Activated B cell treated with CpG ODN at 0.5 μM for 24 hours (primary cell): ENCODE data around the gene RCN1. TPM values are rescaled to one million over a fixed set of nuclear protein-coding genes. Genes with fewer than 3 reads are reported as not detected.

Experiments used
- ATAC-seq: fragments of 200-7000 bp; cut with Tn5 transposase; one replicate; pipeline ENCODE4 v1.10.0; 2021; ENCODE audit warnings: low read depth, mild to moderate bottlenecking, moderate library complexity
- CTCF ChIA-PET: fragments of 350-600 bp; sonication (Branson Sonifier 250); formaldehyde crosslinking; loops from one replicate; lab custom pipeline; 2021; ENCODE audit warnings: antibody characterized with exemption; lab: Charles Lee
- POLR2A ChIA-PET: fragments of 350-600 bp; sonication (Branson Sonifier 250); formaldehyde crosslinking; loops from one replicate; lab custom pipeline; 2021; ENCODE audit warnings: antibody characterized with exemption; lab: Charles Lee
- DNase-seq: peaks from one replicate; pipeline ENCODE4 v3.0.0; 2022
- H3K27ac Mint-ChIP-seq: one replicate; pipeline ENCODE4 v1.8.0; 2020; ENCODE audit warnings: mixed read lengths
- H3K27me3 Mint-ChIP-seq: one replicate; pipeline ENCODE4 v1.8.0; 2021; ENCODE audit warnings: mixed read lengths
- H3K36me3 Mint-ChIP-seq: one replicate; pipeline ENCODE4 v1.8.0; 2021; ENCODE audit warnings: low read depth, mixed read lengths
- H3K4me1 Mint-ChIP-seq: one replicate; pipeline ENCODE4 v1.8.0; 2021; ENCODE audit warnings: mixed read lengths
- H3K4me3 Mint-ChIP-seq: one replicate; pipeline ENCODE4 v1.8.0; 2020; ENCODE audit warnings: mild to moderate bottlenecking, mixed read lengths
- H3K9me3 Mint-ChIP-seq: one replicate; pipeline ENCODE4 v1.8.0; 2020; ENCODE audit warnings: mixed read lengths
- intact Hi-C: fragments of 100-400 bp; cut with micrococcal nuclease; formaldehyde crosslinking; loops from one replicate; pipeline ENCODE4 v1.15.1; 2024
- total RNA-seq: library from RNA; stranded (reverse); gene quantifications from 2 replicates; pipeline ENCODE4 v1.2.3, GENCODE V29; 2022
- TF ChIP-seq, protein P1 (sequence below): fragments of 200-600 bp; IDR thresholded peaks from one replicate; pipeline ENCODE4 v1.8.0; 2022; ENCODE audit warnings: antibody characterized with exemption, mild to moderate bottlenecking

RCN1 gene
- total RNA-seq, 1 donor from 2014 or later: 15.8 TPM

DNA sequence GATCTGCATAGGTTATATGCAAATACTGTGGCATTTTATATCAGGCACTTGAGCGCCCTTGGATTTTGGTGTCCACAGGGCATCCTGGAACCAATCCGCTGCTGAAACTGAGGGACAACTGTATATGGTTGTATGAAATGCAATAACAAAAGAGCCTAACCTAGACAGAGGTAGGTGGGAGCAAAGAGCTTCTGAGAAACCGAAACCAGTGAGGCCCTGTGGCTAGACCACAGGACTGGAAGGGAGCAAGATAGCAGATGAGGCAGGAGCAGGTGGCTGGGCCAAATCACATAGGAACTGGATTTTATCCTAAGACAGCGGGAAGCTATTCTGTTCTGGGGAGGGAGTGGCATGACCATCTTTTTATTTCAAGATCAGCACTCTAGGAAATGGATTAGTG is 30.1 kb downstream of the RCN1 start:
- Mint-ChIP-seq H3K9me3 (no peaks in the 10 kb centered on the region), H3K27me3 (peaks cover 29% of the 10 kb centered on the region), H3K27ac (no peak overlapping the region), H3K4me1 (no peaks in the 10 kb centered on the region), H3K36me3 (no peaks in the 10 kb centered on the region), H3K4me3 (no peak overlapping the region)
- ChIA-PET CTCF (no interaction called here), POLR2A (no interaction called here)
- intact Hi-C loops: no loop called here
- DNase-seq: no peak
- ATAC-seq: no peak
- TF ChIP-seq, protein P1, sequence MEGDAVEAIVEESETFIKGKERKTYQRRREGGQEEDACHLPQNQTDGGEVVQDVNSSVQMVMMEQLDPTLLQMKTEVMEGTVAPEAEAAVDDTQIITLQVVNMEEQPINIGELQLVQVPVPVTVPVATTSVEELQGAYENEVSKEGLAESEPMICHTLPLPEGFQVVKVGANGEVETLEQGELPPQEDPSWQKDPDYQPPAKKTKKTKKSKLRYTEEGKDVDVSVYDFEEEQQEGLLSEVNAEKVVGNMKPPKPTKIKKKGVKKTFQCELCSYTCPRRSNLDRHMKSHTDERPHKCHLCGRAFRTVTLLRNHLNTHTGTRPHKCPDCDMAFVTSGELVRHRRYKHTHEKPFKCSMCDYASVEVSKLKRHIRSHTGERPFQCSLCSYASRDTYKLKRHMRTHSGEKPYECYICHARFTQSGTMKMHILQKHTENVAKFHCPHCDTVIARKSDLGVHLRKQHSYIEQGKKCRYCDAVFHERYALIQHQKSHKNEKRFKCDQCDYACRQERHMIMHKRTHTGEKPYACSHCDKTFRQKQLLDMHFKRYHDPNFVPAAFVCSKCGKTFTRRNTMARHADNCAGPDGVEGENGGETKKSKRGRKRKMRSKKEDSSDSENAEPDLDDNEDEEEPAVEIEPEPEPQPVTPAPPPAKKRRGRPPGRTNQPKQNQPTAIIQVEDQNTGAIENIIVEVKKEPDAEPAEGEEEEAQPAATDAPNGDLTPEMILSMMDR: no peak

DNA sequence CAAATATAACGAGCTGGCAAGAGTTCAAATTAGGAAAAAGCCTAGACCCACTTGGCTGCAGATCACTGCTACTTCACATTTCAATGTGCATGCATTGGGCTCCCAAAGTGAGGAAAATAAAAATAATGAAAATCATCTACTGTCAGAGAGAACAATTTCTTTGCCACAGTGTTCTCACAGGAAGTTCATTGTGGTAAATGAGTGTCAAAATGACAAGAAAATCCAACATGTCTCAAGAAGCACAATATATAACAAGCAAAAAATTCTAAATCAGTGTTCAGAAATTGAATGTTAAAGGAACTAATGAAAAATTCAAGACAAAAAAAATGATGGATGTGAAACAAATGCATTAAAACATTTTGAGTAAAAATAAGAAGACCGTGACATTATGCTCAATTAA is 31.3 kb downstream of the RCN1 start:
- Mint-ChIP-seq H3K4me1 (no peaks in the 10 kb centered on the region), H3K27me3 (peaks cover 38% of the 10 kb centered on the region), H3K4me3 (no peak overlapping the region), H3K36me3 (no peaks in the 10 kb centered on the region), H3K9me3 (no peaks in the 10 kb centered on the region), H3K27ac (no peak overlapping the region)
- no peak for DNase-seq
- ChIA-PET CTCF (no interaction called here), POLR2A (no interaction called here)
- intact Hi-C loops: no loop called here
- TF ChIP-seq, protein P1: no peak
- no peak for ATAC-seq

DNA sequence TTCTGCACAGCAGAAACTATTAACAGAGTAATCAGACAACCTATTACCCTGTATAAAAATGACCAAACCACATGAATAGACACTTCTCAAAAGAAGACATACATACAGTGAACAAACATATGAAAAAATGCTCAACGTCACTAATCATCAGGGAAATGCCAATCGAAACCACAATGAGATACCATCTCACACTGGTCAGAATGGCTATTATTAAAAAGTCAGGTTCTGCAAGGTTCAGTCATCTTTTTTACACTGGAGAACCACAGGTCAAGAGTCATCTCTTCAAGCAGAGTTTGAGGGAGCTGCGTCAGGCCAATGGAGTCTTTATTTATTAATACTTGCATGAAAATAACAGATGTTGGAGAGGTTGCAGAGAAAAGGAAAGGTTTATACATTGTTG is 40.4 kb downstream of the RCN1 start:
- POLR2A ChIA-PET: no interaction called here
- DNase-seq: no peak
- TF ChIP-seq, protein P1: no peak
- intact Hi-C loops: no loop called here
- CTCF ChIA-PET: no interaction called here
- H3K27me3 Mint-ChIP-seq: peaks cover 20% of the 10 kb centered on the region
- H3K36me3 Mint-ChIP-seq: no peaks in the 10 kb centered on the region
- no peak overlapping the region for H3K4me3 Mint-ChIP-seq
- ATAC-seq: no peak
- no peak overlapping the region for H3K27ac Mint-ChIP-seq
- H3K4me1 Mint-ChIP-seq: no peaks in the 10 kb centered on the region
- peaks cover 4% of the 10 kb centered on the region for H3K9me3 Mint-ChIP-seq

DNA sequence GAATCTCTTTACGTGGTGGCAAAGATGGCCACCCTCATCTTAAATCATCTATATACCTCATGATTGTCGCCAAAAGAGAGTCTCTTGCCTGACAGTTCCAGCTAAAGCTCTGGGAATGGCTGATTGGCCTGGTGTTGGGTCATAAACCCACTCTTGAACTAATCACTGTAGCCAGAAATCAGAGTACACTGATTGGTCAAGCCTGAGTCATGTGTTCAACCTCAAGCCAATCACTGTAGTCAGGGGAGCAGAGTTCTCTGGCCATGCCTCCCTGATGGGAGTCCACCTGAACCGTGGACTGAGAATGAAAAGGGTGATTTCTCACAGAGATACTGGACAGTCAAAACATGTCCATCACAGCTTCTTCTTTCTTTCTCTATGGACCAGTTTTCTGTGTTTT is 45.8 kb downstream of the RCN1 start:
- Mint-ChIP-seq H3K9me3 (no peaks in the 10 kb centered on the region), H3K27ac (no peak overlapping the region), H3K4me1 (no peaks in the 10 kb centered on the region), H3K36me3 (no peaks in the 10 kb centered on the region), H3K27me3 (peaks cover 5% of the 10 kb centered on the region), H3K4me3 (no peak overlapping the region)
- POLR2A ChIA-PET: no interaction called here
- CTCF ChIA-PET: no interaction called here
- TF ChIP-seq, protein P1: no peak
- intact Hi-C loops: no loop called here
- no peak for ATAC-seq
- DNase-seq: no peak

DNA sequence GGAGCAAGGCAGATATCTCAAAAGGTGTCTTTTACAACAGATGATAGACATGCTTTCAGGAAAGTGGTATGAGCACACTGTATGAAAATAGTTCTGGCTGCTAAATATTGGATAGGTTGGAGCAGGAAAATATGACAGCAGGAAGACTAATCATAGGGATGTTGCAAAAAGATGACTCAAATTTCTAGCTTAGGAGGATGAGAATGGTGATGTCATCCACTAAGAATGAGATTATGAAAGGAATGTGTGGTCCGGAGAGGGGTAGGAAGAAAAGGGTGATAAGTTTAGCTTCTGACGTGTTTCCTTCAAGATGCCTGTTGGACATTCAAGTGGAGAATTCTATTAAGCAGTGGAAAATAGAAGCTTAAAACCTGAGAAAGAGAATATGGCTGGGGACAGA is 46.4 kb downstream of the RCN1 start:
- intact Hi-C loops: no loop called here
- CTCF ChIA-PET: no interaction called here
- Mint-ChIP-seq H3K27me3 (peaks cover 5% of the 10 kb centered on the region), H3K4me1 (no peaks in the 10 kb centered on the region), H3K4me3 (no peak overlapping the region), H3K27ac (no peak overlapping the region), H3K9me3 (no peaks in the 10 kb centered on the region), H3K36me3 (no peaks in the 10 kb centered on the region)
- no peak for ATAC-seq
- no peak for DNase-seq
- POLR2A ChIA-PET: no interaction called here
- TF ChIP-seq, protein P1: no peak
